ENCODE results near the gene LHX6.

Gene LHX6

GRCh38 chr9:122216798-122217418, 11.8 kb downstream of the LHX6 start:
- peak; percentile 9 for DNase-seq (ENCODE audit: low spot score)
- TF ChIP-seq CTCF (IDR thresholded peaks at IDR 0.05; ENCODE audit: extremely low read depth, insufficient read depth, missing control alignments), result no peak
- in situ Hi-C loops (cut with MboI; ENCODE audit: low pct_unique_long_range_greater_than_20kb, low sequenced_read_pairs, unreplicated experiment), result no loop called here

GRCh38 chr9:122216138-122216797, 12.5 kb downstream of the LHX6 start:
- TF ChIP-seq CTCF (IDR thresholded peaks at IDR 0.05; ENCODE audit: extremely low read depth, insufficient read depth, missing control alignments), result no peak
- in situ Hi-C loops (cut with MboI; ENCODE audit: low pct_unique_long_range_greater_than_20kb, low sequenced_read_pairs, unreplicated experiment), result no loop called here
- DNase-seq (ENCODE audit: low spot score), result no peak

GRCh38 chr9:122215663-122216062, 13.1 kb downstream of the LHX6 start:
- in situ Hi-C loops (cut with MboI; ENCODE audit: low pct_unique_long_range_greater_than_20kb, low sequenced_read_pairs, unreplicated experiment), result no loop called here
- no peak for DNase-seq (ENCODE audit: low spot score)
- no peak for TF ChIP-seq CTCF (IDR thresholded peaks at IDR 0.05; ENCODE audit: extremely low read depth, insufficient read depth, missing control alignments)

- TF ChIP-seq CTCF (IDR thresholded peaks at IDR 0.05; ENCODE audit: extremely low read depth, insufficient read depth, missing control alignments), result no peak
- in situ Hi-C loops (cut with MboI; ENCODE audit: low pct_unique_long_range_greater_than_20kb, low sequenced_read_pairs, unreplicated experiment), result no loop called here
- no peak for DNase-seq (ENCODE audit: low spot score)
Measured at GRCh38 chr9:122214507-122214906, 14.2 kb downstream of the LHX6 start.

GRCh38 chr9:122213589-122214413, 15.0 kb downstream of the LHX6 start:
- TF ChIP-seq CTCF (IDR thresholded peaks at IDR 0.05; ENCODE audit: extremely low read depth, insufficient read depth, missing control alignments), result no peak
- in situ Hi-C loops (cut with MboI; ENCODE audit: low pct_unique_long_range_greater_than_20kb, low sequenced_read_pairs, unreplicated experiment), result no loop called here
- DNase-seq (ENCODE audit: low spot score), result peak; percentile 94

GRCh38 chr9:122213102-122213588, 15.6 kb downstream of the LHX6 start:
- no peak for DNase-seq (ENCODE audit: low spot score)
- TF ChIP-seq CTCF (IDR thresholded peaks at IDR 0.05; ENCODE audit: extremely low read depth, insufficient read depth, missing control alignments), result no peak
- in situ Hi-C loops (cut with MboI; ENCODE audit: low pct_unique_long_range_greater_than_20kb, low sequenced_read_pairs, unreplicated experiment), result no loop called here

All from GM13977 (cell line).